Measurements from ENCODE around the gene AK9.

DNA sequence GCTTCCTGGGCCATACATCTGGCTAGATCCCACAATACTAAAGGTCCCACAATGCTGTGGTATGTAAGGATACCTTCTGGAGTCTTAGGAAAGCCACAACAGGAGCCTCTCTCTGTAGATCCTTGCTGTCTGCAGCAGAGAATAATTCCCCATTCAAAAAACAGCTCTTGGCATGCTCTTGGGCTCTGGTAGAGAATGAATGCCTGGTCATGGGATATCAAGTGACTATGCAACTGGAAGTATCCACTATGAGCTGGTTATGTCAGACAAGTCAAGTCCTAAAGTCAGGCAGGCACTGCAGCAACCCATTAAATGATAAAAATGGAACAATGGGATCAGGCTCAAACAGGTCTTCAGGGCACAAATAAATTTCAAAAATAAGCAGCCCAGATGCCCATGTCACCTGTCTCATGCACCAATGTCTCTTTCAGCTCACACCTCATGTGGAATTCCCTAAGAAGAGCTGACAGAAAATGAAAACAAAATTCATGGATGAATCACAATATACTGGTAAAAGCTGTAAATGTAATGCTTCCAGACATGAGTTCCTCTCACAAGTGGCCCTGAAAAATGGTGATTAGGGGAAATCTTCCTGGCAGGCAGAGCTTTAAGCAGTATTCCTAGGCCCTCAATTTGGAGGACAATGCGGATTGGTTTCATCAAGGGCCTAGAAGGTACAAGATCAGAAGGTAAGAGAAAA lies 4.3 kb downstream of the AK9 start:
- TF ChIP-seq POLR2AphosphoS5 (IDR thresholded peaks at IDR 0.05) (no peak), POLR2A (IDR thresholded peaks at IDR 0.05; ENCODE audit: low read depth) (no peak)
- TF ChIP-seq, protein P1, sequence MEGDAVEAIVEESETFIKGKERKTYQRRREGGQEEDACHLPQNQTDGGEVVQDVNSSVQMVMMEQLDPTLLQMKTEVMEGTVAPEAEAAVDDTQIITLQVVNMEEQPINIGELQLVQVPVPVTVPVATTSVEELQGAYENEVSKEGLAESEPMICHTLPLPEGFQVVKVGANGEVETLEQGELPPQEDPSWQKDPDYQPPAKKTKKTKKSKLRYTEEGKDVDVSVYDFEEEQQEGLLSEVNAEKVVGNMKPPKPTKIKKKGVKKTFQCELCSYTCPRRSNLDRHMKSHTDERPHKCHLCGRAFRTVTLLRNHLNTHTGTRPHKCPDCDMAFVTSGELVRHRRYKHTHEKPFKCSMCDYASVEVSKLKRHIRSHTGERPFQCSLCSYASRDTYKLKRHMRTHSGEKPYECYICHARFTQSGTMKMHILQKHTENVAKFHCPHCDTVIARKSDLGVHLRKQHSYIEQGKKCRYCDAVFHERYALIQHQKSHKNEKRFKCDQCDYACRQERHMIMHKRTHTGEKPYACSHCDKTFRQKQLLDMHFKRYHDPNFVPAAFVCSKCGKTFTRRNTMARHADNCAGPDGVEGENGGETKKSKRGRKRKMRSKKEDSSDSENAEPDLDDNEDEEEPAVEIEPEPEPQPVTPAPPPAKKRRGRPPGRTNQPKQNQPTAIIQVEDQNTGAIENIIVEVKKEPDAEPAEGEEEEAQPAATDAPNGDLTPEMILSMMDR (IDR thresholded peaks at IDR 0.05), result no peak
